GM12874 (cell line): ENCODE results near the gene TIPARP.

Experiments used
- TF ChIP-seq, protein P1 (sequence below): IDR thresholded peaks from 2 replicates; pipeline ENCODE4 v1.5.1; 2011; ENCODE audit warnings: low read depth, mild to moderate bottlenecking, control low read depth, low read length, moderate library complexity; ENCODE audit not compliant: insufficient read depth

Gene TIPARP

GRCh38 chr3:156661155-156661554 lies 13.2 kb upstream of the TIPARP start:
- TF ChIP-seq, protein P1, sequence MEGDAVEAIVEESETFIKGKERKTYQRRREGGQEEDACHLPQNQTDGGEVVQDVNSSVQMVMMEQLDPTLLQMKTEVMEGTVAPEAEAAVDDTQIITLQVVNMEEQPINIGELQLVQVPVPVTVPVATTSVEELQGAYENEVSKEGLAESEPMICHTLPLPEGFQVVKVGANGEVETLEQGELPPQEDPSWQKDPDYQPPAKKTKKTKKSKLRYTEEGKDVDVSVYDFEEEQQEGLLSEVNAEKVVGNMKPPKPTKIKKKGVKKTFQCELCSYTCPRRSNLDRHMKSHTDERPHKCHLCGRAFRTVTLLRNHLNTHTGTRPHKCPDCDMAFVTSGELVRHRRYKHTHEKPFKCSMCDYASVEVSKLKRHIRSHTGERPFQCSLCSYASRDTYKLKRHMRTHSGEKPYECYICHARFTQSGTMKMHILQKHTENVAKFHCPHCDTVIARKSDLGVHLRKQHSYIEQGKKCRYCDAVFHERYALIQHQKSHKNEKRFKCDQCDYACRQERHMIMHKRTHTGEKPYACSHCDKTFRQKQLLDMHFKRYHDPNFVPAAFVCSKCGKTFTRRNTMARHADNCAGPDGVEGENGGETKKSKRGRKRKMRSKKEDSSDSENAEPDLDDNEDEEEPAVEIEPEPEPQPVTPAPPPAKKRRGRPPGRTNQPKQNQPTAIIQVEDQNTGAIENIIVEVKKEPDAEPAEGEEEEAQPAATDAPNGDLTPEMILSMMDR = no peak

DNA sequence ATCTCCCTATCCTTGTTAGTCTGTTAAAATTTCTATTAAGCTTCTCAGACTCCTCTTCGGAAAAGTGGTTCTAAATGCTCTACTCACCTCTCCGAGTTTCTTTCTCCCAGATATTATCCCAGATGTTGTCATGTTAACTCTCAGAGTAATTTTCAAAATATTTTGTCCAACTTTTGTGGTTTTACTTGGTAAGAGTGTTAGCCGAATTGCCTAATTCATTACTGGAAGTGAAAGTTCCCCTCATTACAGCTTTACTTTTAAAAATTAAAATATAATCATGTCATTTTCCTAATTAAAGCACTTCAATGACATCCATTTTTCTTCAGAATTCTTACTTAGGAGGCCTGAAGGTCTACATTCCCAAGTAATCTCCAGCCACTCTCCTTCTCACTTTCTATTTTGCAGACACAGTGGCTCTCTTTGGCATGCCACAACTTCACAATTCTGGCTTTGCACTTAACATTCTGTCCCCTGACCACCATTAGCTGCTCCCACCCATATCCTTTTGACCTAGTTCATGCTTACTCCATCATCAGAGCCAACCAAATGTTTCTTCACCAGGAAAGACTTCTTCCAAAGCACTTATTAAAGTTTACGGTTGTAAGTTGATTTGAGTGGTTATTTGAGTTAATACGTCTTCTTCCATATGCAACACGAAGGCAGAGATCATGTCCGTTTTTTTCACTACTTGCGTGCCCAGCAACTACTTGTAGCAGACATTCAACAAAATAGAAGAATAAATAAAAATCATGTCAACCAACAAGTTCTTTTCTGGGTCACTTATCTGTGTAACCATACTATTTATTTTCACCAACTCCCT lies 10.2 kb upstream of the TIPARP start:
- TF ChIP-seq, protein P1 = no peak

GRCh38 chr3:156664831-156665178 lies 9.6 kb upstream of the TIPARP start:
- TF ChIP-seq, protein P1 = no peak

DNA sequence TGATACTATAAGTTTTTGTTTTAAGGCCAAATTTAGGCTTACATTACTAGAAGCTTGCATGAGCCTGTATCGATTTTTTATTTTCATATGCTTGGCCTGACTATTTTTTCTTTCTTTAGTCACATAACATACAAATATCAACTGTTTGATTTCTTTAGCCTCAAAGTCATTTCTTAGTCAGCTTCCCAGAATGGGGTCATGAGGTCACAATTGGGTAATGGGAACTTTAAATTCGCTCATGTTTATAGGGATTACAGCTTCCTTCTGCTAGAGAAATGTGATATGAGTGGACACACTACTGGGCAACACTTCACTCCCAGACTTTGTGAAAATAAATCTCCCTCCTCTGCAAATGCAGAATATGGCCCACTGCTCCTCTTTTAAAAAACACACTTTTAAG lies 9.1 kb upstream of the TIPARP start:
- TF ChIP-seq, protein P1 = no peak

GRCh38 chr3:156666073-156666472 lies 8.3 kb upstream of the TIPARP start:
- TF ChIP-seq, protein P1 = no peak

- TF ChIP-seq, protein P1 = no peak
These were observed 6.2 kb upstream of the TIPARP start for GRCh38 chr3:156668073-156668763.

- TF ChIP-seq, protein P1 = no peak
These were observed 4.3 kb upstream of the TIPARP start for GRCh38 chr3:156670077-156670476.
